Measurements from ENCODE around the gene ALDOA.

DNA sequence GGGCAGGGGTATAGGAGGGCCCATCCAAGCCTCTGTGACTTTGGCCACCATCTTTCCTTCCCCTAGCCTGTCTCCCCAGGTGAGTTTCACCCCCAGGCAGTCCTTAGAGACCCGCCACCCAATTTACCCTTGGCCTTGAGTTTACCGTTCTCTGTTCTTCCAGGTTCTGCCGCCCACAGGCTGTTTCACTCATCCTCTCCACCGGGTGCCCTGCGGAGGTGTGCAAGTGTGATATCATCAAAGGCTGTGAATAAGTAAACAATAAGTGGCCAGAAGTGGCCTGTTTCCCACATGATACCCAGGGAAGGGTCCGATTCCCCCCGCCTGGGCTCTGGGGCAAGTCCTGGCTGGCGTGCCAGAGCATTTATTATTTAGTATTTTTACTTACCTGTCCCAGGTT lies 19.4 kb upstream of the ALDOA start:
- TF ChIP-seq, protein P1, sequence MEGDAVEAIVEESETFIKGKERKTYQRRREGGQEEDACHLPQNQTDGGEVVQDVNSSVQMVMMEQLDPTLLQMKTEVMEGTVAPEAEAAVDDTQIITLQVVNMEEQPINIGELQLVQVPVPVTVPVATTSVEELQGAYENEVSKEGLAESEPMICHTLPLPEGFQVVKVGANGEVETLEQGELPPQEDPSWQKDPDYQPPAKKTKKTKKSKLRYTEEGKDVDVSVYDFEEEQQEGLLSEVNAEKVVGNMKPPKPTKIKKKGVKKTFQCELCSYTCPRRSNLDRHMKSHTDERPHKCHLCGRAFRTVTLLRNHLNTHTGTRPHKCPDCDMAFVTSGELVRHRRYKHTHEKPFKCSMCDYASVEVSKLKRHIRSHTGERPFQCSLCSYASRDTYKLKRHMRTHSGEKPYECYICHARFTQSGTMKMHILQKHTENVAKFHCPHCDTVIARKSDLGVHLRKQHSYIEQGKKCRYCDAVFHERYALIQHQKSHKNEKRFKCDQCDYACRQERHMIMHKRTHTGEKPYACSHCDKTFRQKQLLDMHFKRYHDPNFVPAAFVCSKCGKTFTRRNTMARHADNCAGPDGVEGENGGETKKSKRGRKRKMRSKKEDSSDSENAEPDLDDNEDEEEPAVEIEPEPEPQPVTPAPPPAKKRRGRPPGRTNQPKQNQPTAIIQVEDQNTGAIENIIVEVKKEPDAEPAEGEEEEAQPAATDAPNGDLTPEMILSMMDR (IDR thresholded peaks at IDR 0.05; ENCODE audit: insufficient read depth, low read length), result no peak
- TF ChIP-seq POLR2AphosphoS5 (IDR thresholded peaks at IDR 0.05; ENCODE audit: low read depth) (no peak), GABPA (IDR thresholded peaks at IDR 0.05; ENCODE audit: low read depth) (no peak)
- TF ChIP-seq, protein P2, sequence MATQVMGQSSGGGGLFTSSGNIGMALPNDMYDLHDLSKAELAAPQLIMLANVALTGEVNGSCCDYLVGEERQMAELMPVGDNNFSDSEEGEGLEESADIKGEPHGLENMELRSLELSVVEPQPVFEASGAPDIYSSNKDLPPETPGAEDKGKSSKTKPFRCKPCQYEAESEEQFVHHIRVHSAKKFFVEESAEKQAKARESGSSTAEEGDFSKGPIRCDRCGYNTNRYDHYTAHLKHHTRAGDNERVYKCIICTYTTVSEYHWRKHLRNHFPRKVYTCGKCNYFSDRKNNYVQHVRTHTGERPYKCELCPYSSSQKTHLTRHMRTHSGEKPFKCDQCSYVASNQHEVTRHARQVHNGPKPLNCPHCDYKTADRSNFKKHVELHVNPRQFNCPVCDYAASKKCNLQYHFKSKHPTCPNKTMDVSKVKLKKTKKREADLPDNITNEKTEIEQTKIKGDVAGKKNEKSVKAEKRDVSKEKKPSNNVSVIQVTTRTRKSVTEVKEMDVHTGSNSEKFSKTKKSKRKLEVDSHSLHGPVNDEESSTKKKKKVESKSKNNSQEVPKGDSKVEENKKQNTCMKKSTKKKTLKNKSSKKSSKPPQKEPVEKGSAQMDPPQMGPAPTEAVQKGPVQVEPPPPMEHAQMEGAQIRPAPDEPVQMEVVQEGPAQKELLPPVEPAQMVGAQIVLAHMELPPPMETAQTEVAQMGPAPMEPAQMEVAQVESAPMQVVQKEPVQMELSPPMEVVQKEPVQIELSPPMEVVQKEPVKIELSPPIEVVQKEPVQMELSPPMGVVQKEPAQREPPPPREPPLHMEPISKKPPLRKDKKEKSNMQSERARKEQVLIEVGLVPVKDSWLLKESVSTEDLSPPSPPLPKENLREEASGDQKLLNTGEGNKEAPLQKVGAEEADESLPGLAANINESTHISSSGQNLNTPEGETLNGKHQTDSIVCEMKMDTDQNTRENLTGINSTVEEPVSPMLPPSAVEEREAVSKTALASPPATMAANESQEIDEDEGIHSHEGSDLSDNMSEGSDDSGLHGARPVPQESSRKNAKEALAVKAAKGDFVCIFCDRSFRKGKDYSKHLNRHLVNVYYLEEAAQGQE (IDR thresholded peaks at IDR 0.05; ENCODE audit: insufficient replicate concordance, low read depth), result no peak
